ENCODE results near the gene NRXN2. TPM values are rescaled to one million over a fixed set of nuclear protein-coding genes. Genes with fewer than 3 reads are reported as not detected.

Gene NRXN2
- total RNA-seq, 1 donor: 0.73 TPM

Other genes with a start within 250 kb of the NRXN2 start
- not detected for gene SLC22A11, start 167.3 kb downstream of the NRXN2 start, total RNA-seq
- gene SLC22A12, start 132.0 kb downstream of the NRXN2 start, total RNA-seq: not detected
- gene RASGRP2, start 20.9 kb upstream of the NRXN2 start, total RNA-seq: 126 TPM
- gene PYGM, start 36.8 kb upstream of the NRXN2 start, total RNA-seq: 4.8 TPM
- gene SF1, start 55.3 kb upstream of the NRXN2 start, total RNA-seq: 773 TPM
- 41.6 TPM for gene MAP4K2, start 80.0 kb upstream of the NRXN2 start, total RNA-seq
- 4.0 TPM for gene MEN1, start 87.4 kb upstream of the NRXN2 start, total RNA-seq
- gene CDC42BPG, start 121.5 kb upstream of the NRXN2 start, total RNA-seq: 1.7 TPM
- gene EHD1, start 155.4 kb upstream of the NRXN2 start, total RNA-seq: 183 TPM
- gene ATG2A, start 194.0 kb upstream of the NRXN2 start, total RNA-seq: 80.2 TPM
- gene PPP2R5B, start 201.5 kb upstream of the NRXN2 start, total RNA-seq: 5.8 TPM
- gene GPHA2, start 212.7 kb upstream of the NRXN2 start, total RNA-seq: not detected
- gene MAJIN, start 248.9 kb upstream of the NRXN2 start, total RNA-seq: not detected

All from mononuclear cell (primary cell).